NCI-H446 treated with DMSO at 0.1 percent for 48 hours (cell line): Measurements from ENCODE around the gene KAZN.

Experiments used
- DNase-seq: peaks from one replicate; lab custom pipeline; 2025; lab: John Stamatoyannopoulos, UW

Gene KAZN

GRCh38 chr1:14913482-14914177 lies 315.1 kb downstream of the KAZN start:
- no peak for DNase-seq

DNA sequence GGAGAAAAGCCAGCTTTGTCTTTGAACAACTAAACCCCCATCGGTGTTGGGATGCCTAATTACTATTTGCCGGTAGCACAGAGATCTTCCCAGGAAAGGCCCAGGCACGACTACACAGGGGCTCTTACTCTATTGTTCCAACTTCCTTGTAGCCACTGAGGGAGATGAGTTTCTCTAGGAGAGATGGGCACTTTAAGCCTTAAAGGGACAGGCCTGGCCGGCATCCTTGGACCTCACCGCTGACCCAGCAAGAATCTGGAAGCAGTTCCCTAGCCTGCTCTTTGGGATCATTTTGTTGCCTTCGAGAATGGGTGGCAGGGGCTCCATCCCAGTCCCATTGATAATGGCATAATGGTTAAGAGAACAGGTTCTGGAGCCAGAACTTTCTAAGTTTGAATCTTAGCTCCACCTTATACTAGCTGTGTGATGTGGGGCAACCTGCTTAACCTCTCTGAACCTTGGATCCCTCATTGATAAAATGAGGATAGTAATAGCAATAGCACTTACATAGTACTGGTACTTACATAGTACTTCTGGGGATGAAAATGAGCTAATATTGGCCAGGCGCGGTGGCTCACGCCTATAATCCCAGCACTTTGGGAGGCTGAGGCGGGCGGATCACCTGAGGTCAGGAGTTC lies 316.0 kb downstream of the KAZN start:
- no peak for DNase-seq

GRCh38 chr1:14915356-14916054 lies 317.0 kb downstream of the KAZN start:
- peak; percentile 13 for DNase-seq

GRCh38 chr1:14919289-14919688 lies 320.8 kb downstream of the KAZN start:
- DNase-seq: no peak

DNA sequence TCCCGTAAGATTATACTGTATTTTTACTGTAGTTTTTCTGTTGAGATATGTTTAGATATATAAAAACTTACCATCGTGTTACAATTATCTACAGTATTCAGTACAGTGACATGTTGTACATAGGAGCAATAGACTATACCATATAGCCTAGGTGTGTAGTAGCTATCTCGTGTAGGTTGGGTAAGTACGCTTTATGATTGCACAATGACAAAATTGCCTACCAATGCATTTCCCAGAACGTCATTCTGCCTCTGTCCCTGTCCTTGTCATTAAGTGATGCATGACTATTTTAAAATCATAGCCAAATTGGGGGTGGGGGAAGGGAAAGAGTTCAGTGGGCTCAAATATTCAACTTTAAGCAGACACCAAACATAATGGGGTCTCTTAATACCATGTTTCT lies 321.3 kb downstream of the KAZN start:
- no peak for DNase-seq

- no peak for DNase-seq
These were observed 322.6 kb downstream of the KAZN start for GRCh38 chr1:14921057-14921456.

GRCh38 chr1:14922942-14923726 lies 324.6 kb downstream of the KAZN start:
- no peak for DNase-seq

GRCh38 chr1:14923727-14924452 lies 325.4 kb downstream of the KAZN start:
- DNase-seq: peak; percentile 28

GRCh38 chr1:14924455-14925331 lies 326.2 kb downstream of the KAZN start:
- DNase-seq: no peak

DNA sequence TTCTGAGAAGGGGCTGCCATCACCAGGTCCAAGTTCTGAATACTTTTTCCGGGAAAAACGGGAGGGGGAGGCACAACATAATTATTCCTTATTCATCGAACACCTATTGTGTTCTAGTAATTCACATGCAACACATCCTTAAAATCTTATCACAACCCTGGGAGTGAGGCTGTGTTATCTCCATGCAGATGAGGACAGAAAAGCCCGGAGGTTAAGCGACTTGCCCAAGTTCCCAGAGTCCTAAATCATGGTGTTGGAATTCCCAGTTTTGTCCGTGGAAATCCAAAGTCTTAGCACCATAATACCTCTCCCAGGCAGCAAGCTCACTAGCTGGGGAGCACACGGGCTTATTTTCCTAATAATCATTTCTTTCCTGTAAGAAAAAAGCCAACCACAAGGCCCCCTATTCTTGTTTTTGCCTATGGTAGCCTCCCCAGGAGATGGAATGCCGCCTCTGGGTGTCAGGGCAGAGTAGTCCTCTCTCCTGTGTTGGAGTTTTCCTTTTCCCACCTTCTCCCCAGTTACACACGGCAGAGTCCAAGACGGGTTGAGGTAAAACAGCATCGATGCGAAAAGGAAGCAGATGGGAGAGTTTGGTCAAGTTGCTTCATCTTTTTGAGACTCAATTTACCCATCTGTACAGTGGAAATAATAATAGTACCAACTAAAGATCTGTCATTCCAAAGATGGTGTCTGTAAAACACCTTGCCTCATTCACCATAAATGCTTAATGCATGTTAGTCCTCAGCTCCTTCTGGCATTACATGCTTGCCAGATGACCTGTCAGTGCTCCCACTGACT lies 327.1 kb downstream of the KAZN start:
- no peak for DNase-seq

GRCh38 chr1:14926229-14926628 lies 327.7 kb downstream of the KAZN start:
- no peak for DNase-seq

DNA sequence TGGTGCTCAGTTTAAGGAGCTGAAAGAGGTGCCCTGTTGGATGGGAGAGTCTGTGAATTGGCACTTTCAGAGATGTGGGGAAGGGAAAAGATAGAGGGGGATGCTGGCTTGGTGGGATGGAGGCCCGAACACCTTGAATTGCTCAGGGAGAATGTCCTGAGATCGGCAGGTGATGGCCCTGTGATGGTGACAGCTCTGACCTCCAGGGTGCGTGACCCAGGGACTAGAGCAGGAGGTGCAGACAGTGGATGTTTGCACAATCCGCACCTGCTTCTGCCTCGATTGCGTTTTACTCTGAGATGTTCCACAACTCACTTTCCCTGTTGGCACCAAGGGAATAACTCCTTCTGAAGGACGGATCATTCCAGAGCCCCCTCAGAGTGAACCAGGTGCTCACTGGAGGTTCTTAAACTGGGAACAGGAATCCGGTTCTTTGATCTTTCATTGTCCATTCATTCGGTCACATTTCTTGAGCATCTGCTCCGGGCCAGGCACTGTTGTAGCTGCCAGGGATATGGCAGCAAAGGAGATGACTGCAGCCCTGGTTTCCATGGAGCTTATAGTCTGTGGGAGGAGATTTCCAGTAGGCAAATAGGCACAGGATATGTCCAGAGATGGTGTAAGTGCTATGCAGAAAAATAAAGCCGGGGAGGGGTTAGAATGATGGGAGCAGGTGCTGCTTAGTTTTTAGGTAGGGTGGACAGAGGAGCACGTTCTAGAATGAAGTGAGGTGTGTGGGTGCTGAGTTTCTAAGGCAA lies 328.5 kb downstream of the KAZN start:
- DNase-seq: peak; percentile 24

DNA sequence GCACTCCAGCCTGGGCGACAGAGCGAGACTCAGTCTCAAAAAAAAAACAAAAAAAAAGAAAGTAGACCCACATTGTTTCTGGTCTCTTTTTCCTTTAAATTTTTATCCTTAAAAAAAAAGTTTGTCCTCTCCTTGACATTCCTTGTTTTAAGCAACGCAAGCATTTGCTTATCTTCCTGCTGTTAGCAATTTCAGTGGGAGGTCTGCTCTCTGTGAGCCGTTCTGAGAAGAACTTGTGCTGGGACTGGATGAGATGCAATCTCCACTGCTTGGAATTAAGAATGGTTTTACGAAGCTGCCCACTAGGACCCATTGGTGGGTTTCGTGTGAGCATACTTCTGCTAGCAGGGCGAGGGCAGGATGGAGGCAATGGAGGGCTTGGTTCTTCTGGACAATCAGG lies 329.9 kb downstream of the KAZN start:
- no peak for DNase-seq

DNA sequence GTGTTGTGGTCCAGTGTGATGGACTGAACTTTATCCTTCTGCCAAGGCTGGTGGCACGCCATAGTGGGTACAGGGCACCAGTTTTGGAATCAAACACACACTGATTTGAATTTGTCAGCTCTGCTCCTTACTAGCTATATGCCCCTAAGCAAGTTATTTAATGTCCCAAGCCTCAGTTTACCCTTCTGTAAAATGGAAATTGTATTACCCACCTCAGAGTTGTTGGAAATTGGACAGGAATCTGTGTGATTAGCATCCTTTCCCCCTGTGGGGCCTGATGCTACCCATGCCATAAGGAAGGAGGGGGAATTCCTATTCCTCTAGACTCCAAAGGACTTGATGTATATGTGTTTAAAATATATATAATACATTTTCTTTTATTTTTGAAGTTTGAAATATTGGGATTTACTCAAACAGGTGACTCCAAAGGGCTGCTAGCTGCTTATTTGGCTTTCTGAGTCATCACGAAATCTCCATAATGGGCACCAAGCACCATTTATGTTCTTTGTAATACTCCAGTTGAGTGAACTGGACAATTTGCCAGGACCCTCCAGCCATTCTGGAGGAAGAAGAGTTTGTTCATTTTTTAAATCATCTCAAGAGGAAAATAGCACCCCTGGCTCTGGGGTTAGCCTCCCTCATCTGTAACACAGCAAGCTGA lies 330.5 kb downstream of the KAZN start:
- no peak for DNase-seq

GRCh38 chr1:14929547-14930246 lies 331.2 kb downstream of the KAZN start:
- DNase-seq: peak; percentile 70

- DNase-seq: no peak
These were observed 331.9 kb downstream of the KAZN start for GRCh38 chr1:14930247-14930965.

DNA sequence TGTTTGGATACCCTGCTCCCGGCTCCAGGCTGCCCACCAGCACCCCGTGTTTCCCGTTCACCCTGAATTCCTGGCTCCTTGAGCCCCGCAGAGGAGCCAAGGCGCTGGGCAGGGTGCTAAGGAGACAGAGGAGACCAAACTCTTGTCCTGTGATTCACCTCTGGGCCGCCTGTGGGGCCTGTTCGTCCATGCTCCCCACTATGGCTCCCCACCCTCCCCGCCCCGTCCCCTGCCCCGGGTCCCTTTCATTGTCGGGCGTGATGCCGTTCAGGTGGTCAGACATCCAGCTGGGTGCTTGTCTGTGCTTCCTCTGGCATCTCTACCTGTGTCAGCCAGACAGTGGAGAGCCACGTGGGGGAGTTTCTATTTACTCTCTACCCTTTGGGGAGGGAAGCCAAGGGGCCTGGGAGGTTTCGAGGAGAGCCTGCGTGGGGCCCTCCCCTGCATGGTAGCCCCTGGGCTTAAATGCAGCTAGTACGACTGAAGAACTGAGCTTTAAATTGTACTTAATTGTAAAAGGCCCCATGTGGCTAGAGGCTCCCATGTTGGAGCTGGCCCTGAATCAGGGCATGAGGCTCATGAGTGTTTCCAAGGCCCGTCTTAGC lies 333.7 kb downstream of the KAZN start:
- no peak for DNase-seq
